Brain microvascular endothelial cell (primary cell): ENCODE measurements around the gene OLFM2.
A peak's percentile ranks its signal among the peaks of the same experiment; 100 is the strongest.

ENCODE experiments used
- DNase-seq: peaks from one replicate; pipeline ENCODE4 v3.0.0-alpha.2; 2020
- H3K27ac ChIP-seq: fragments of 250-450 bp; sonication (Bioruptor Pico); 2 replicates; pipeline ENCODE4 v1.5.1; 2020; ENCODE audit warnings: mild to moderate bottlenecking, moderate library complexity
- H3K27me3 ChIP-seq: fragments of 250-450 bp; sonication (Bioruptor Pico); replicated peaks from 2 replicates; pipeline ENCODE4 v1.5.1; 2020; ENCODE audit warnings: mild to moderate bottlenecking
- H3K36me3 ChIP-seq: fragments of 250-450 bp; sonication (Bioruptor Pico); replicated peaks from 2 replicates; pipeline ENCODE4 v1.5.1; 2020; ENCODE audit warnings: mild to moderate bottlenecking
- H3K4me3 ChIP-seq: 2 replicates; pipeline ENCODE4 v1.5.1; 2011; ENCODE audit warnings: low read depth, mild to moderate bottlenecking, control low read depth, low read length, moderate library complexity
- CTCF ChIP-seq: IDR thresholded peaks from 2 replicates; pipeline ENCODE4 v1.5.1; 2011; ENCODE audit warnings: low read depth, mild to moderate bottlenecking, moderate library complexity, low read length, control low read depth, inconsistent platforms; ENCODE audit errors: missing control alignments
- in situ Hi-C: cut with HindIII; loops from 2 replicates; pipeline ENCODE4 v1.10.0; 2017; ENCODE audit warnings: low sequenced_read_pairs, low pct_ligation_motif_present

Gene OLFM2

GRCh38 chr19:9836021-9836420 is 100.3 kb downstream of the OLFM2 start:
- peaks cover 12% of the 10 kb centered on the region for H3K36me3 ChIP-seq
- no peaks in the 10 kb centered on the region for H3K27me3 ChIP-seq
- H3K4me3 ChIP-seq, result peak overlapping the region; percentile 78
- in situ Hi-C loops, result no loop called here
- peak; percentile 12 for TF ChIP-seq CTCF
- DNase-seq, result peak; percentile 40
- no peak overlapping the region for H3K27ac ChIP-seq

- peak overlapping the region; percentile 26 for H3K27ac ChIP-seq
- H3K36me3 ChIP-seq, result peaks cover 8% of the 10 kb centered on the region
- in situ Hi-C loops, result no loop called here
- TF ChIP-seq CTCF, result no peak
- peak overlapping the region; percentile 78 for H3K4me3 ChIP-seq
- H3K27me3 ChIP-seq, result no peaks in the 10 kb centered on the region
- no peak for DNase-seq
Measured at GRCh38 chr19:9835507-9835949, 100.8 kb downstream of the OLFM2 start.

GRCh38 chr19:9834726-9835506 is 101.4 kb downstream of the OLFM2 start, which contains the start of gene PIN1:
PIN1 (plus strand) TSS chr19:9835318; CDS start chr19:9835345, 27 bp downstream.
- Histone ChIP-seq H3K4me3 (peak within 1 kb of the TSS; percentile 80), H3K27me3 (no peaks in the 10 kb centered on the region), H3K27ac (peak within 1 kb of the TSS; percentile 26), H3K36me3 (peaks cover 11% of the 10 kb centered on the region)
- in situ Hi-C loops, result no loop called here
- peak; percentile 99 for DNase-seq
- peak; percentile 26 for TF ChIP-seq CTCF

- Histone ChIP-seq H3K4me3 (peak overlapping the region; percentile 80), H3K27ac (no peak overlapping the region), H3K36me3 (peaks cover 10% of the 10 kb centered on the region), H3K27me3 (no peaks in the 10 kb centered on the region)
- in situ Hi-C loops, result no loop called here
- DNase-seq, result no peak
- TF ChIP-seq CTCF, result no peak
Measured at GRCh38 chr19:9834307-9834725, 102.0 kb downstream of the OLFM2 start.

- H3K4me3 ChIP-seq, result peak overlapping the region; percentile 96
- no peak overlapping the region for H3K27ac ChIP-seq
- peaks cover 6% of the 10 kb centered on the region for H3K36me3 ChIP-seq
- TF ChIP-seq CTCF, result no peak
- H3K27me3 ChIP-seq, result no peaks in the 10 kb centered on the region
- DNase-seq, result no peak
- in situ Hi-C loops, result no loop called here
Measured at GRCh38 chr19:9828551-9829063, 107.7 kb downstream of the OLFM2 start.
